Measurements from ENCODE around the gene ISG15. TPM values are rescaled to one million over a fixed set of nuclear protein-coding genes. Genes with fewer than 3 reads are reported as not detected.

The ISG15 gene
- total and polyA plus RNA-seq, 9 of the 15 experiments (the other 6 are each of a cell fraction or from before 2014, with no cell fraction given), result 0.40 to 58.3 (median 12.2) TPM

DNA sequence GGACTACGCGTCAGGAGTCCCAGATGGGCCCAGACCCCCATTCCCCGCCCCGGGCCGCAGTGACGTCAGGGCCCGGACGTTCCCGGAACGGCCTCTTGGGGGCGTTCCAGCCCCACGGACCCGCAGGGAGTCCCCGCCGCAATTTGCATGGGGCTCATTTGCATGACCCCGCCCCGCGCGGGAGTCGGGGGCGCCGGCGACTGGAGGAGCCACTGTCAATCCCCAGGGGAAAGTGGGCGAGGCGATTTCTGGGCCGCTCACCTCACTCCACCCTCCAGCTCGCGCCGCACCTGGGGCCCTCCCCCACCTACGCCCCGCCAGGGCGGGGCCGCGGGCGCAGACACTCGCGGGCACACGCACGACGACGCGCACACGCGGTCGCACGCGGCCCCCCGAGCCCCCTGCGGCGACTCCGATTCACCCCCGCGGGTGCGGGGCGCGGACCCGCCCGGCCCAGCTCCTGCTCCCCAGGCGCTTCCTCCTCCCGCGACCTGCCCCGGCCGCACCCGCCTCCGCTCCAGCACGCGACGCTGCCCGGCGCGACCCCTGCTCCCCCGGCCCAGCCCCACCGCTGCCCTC, 19.8 kb downstream of the ISG15 start (continued):
- TF ChIP-seq, protein P1, sequence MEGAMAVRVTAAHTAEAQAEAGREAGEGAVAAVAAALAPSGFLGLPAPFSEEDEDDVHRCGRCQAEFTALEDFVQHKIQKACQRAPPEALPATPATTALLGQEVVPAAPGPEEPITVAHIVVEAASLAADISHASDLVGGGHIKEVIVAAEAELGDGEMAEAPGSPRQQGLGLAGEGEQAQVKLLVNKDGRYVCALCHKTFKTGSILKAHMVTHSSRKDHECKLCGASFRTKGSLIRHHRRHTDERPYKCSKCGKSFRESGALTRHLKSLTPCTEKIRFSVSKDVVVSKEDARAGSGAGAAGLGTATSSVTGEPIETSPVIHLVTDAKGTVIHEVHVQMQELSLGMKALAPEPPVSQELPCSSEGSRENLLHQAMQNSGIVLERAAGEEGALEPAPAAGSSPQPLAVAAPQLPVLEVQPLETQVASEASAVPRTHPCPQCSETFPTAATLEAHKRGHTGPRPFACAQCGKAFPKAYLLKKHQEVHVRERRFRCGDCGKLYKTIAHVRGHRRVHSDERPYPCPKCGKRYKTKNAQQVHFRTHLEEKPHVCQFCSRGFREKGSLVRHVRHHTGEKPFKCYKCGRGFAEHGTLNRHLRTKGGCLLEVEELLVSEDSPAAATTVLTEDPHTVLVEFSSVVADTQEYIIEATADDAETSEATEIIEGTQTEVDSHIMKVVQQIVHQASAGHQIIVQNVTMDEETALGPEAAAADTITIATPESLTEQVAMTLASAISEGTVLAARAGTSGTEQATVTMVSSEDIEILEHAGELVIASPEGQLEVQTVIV (CRISPR knock-in tag; IDR thresholded peaks at IDR 0.05; ENCODE audit: borderline replicate concordance), result no peak
- TF ChIP-seq, protein P2, sequence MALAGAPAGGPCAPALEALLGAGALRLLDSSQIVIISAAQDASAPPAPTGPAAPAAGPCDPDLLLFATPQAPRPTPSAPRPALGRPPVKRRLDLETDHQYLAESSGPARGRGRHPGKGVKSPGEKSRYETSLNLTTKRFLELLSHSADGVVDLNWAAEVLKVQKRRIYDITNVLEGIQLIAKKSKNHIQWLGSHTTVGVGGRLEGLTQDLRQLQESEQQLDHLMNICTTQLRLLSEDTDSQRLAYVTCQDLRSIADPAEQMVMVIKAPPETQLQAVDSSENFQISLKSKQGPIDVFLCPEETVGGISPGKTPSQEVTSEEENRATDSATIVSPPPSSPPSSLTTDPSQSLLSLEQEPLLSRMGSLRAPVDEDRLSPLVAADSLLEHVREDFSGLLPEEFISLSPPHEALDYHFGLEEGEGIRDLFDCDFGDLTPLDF (CRISPR knock-in tag; IDR thresholded peaks at IDR 0.05), result no peak; the same call in 1 of the 2 replicates
- TF ChIP-seq, protein P3, sequence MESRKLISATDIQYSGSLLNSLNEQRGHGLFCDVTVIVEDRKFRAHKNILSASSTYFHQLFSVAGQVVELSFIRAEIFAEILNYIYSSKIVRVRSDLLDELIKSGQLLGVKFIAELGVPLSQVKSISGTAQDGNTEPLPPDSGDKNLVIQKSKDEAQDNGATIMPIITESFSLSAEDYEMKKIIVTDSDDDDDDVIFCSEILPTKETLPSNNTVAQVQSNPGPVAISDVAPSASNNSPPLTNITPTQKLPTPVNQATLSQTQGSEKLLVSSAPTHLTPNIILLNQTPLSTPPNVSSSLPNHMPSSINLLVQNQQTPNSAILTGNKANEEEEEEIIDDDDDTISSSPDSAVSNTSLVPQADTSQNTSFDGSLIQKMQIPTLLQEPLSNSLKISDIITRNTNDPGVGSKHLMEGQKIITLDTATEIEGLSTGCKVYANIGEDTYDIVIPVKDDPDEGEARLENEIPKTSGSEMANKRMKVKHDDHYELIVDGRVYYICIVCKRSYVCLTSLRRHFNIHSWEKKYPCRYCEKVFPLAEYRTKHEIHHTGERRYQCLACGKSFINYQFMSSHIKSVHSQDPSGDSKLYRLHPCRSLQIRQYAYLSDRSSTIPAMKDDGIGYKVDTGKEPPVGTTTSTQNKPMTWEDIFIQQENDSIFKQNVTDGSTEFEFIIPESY (CRISPR knock-in tag; IDR thresholded peaks at IDR 0.05), result peak; percentile 52; the same call in 1 of the 2 replicates
- TF ChIP-seq STAG1 (CRISPR knock-in tag; IDR thresholded peaks at IDR 0.05; ENCODE audit: borderline replicate concordance) (peak; percentile 59; the same call in 1 of the 2 replicates), RFX7 (CRISPR knock-in tag; IDR thresholded peaks at IDR 0.05) (no peak), CBFA2T3 (IDR thresholded peaks at IDR 0.05) (no peak), BCOR (IDR thresholded peaks at IDR 0.05) (no peak), ZFX (CRISPR knock-in tag; IDR thresholded peaks at IDR 0.05) (no peak; the same call in none of the 2 replicates), XRCC4 (IDR thresholded peaks at IDR 0.05; ENCODE audit: extremely low read depth, insufficient read depth, insufficient read length) (no peak), SP2 (IDR thresholded peaks at IDR 0.05; ENCODE audit: extremely low read depth, low read depth, low read length, poor library complexity, severe bottlenecking) (peak; percentile 61), NUFIP1 (IDR thresholded peaks at IDR 0.05; ENCODE audit: partially characterized antibody) (no peak), TAF9B (IDR thresholded peaks at IDR 0.05; ENCODE audit: partially characterized antibody) (no peak), SLC30A9 (CRISPR knock-in tag; IDR thresholded peaks at IDR 0.05) (no peak), FOXP1 (CRISPR knock-in tag; IDR thresholded peaks at IDR 0.05) (no peak), ZBTB1 (CRISPR knock-in tag; IDR thresholded peaks at IDR 0.05; ENCODE audit: borderline replicate concordance, low read depth) (no peak; the same call in 1 of the 2 replicates), ZC3H8 (IDR thresholded peaks at IDR 0.05) (no peak), HNRNPL (IDR thresholded peaks at IDR 0.05; ENCODE audit: low read depth, low read length) (no peak; the same call in 1 of the 2 replicates), RHOXF2B (CRISPR knock-in tag; conservative IDR thresholded peaks at IDR 0.05) (no peak), STAT5B (CRISPR knock-in tag; IDR thresholded peaks at IDR 0.05) (no peak)
- TF ChIP-seq, protein P4, sequence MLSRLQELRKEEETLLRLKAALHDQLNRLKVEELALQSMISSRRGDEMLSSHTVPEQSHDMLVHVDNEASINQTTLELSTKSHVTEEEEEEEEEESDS (CRISPR knock-in tag; IDR thresholded peaks at IDR 0.05), result no peak
- TF ChIP-seq, protein P5, sequence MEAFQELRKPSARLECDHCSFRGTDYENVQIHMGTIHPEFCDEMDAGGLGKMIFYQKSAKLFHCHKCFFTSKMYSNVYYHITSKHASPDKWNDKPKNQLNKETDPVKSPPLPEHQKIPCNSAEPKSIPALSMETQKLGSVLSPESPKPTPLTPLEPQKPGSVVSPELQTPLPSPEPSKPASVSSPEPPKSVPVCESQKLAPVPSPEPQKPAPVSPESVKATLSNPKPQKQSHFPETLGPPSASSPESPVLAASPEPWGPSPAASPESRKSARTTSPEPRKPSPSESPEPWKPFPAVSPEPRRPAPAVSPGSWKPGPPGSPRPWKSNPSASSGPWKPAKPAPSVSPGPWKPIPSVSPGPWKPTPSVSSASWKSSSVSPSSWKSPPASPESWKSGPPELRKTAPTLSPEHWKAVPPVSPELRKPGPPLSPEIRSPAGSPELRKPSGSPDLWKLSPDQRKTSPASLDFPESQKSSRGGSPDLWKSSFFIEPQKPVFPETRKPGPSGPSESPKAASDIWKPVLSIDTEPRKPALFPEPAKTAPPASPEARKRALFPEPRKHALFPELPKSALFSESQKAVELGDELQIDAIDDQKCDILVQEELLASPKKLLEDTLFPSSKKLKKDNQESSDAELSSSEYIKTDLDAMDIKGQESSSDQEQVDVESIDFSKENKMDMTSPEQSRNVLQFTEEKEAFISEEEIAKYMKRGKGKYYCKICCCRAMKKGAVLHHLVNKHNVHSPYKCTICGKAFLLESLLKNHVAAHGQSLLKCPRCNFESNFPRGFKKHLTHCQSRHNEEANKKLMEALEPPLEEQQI (IDR thresholded peaks at IDR 0.05), result no peak
